ENCODE data around the gene NUP42.

The NUP42 gene

DNA sequence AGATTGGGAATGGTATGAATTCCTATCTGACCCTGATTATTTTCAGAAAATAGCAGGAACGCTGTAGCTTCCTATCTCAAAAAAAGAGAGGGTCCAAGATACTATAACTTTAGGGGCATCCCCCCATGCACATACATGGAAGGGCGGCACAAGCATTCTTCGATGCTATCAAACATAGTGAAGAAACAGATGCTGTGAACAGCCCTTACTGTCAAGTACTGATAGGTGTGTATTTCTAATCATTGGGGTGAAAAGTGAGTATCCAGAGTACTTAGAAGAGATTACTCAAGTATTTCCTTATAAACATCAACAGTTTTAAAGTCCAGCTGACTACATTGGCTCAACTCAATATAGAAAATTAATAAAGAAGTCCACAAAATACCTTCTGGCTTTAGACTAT, 17.0 kb upstream of the NUP42 start:
- TF ChIP-seq, protein P1, sequence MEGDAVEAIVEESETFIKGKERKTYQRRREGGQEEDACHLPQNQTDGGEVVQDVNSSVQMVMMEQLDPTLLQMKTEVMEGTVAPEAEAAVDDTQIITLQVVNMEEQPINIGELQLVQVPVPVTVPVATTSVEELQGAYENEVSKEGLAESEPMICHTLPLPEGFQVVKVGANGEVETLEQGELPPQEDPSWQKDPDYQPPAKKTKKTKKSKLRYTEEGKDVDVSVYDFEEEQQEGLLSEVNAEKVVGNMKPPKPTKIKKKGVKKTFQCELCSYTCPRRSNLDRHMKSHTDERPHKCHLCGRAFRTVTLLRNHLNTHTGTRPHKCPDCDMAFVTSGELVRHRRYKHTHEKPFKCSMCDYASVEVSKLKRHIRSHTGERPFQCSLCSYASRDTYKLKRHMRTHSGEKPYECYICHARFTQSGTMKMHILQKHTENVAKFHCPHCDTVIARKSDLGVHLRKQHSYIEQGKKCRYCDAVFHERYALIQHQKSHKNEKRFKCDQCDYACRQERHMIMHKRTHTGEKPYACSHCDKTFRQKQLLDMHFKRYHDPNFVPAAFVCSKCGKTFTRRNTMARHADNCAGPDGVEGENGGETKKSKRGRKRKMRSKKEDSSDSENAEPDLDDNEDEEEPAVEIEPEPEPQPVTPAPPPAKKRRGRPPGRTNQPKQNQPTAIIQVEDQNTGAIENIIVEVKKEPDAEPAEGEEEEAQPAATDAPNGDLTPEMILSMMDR (IDR thresholded peaks at IDR 0.05): no peak

- TF ChIP-seq, protein P1 (IDR thresholded peaks at IDR 0.05): no peak
Observed at GRCh38 chr7:23165316-23165715, 16.5 kb upstream of the NUP42 start.

DNA sequence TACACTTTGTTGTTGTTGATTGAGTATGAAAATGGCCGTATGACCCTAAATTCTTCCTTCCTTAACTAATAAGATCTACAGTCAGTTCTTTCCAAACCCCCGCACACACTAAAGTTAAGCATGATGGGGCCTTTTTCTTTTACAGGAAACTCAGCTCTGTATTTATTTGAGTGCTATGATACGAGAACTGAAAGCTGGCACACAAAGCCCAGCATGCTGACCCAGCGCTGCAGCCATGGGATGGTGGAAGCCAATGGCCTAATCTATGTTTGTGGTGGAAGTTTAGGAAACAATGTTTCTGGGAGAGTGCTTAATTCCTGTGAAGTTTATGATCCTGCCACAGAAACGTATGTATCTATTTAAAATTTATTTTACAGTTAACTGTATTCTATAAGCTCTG, 14.2 kb upstream of the NUP42 start:
- TF ChIP-seq, protein P1 (IDR thresholded peaks at IDR 0.05): no peak

DNA sequence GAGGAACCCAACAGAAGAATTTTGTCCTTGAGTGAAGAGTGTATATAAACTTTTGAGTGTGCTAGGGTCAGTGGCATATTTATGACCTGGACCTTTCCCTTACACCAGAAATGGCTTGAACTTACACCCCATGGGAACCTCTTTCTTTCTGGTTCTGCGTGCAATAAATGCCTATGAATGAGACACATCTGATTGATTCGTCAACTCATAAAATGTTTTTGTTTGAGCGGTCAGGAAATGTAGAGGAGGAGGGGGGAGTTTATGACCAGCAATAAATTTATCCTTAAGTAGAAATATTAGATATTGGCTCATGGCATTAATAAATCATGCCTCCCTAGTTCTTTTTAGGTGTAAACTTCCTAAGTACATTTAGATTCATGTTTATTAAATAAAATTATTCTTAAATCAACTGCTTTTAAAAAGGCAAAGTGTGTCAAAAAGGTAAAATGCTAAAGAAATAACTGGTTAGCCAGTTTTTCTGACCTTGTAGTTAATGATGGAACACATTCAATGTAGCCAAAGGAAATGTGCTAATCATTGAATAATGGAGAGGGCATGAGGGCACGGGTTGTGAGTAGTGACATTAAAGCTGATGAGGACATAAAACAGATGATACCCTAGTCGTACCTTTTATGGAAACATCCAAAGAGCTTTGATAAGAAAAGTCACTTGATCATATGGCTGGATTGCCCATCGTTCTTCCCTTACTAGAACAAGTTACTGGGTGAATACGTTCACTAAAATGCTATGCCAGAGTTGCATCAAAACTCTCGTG, 13.6 kb upstream of the NUP42 start:
- TF ChIP-seq, protein P1 (IDR thresholded peaks at IDR 0.05): no peak

DNA sequence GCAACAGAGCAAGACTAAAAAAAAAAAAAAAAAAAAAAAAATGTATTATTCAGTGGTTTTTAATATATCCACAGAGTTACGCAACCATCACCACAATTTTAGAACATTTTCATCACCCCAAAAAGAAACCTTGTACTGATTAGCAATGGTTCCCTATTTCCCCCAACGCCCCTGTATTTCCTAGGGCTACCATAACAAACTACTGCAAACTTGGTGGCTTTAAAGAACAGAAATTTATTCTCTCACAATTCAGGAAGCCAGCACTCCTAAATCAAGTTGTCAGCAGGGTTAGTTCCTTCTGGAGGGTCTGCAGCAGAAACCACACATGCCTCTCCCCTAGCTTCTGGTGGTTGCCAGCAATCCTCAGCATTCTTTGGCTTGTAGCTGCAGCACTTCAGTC, 5.9 kb upstream of the NUP42 start:
- TF ChIP-seq, protein P1 (IDR thresholded peaks at IDR 0.05): no peak

- TF ChIP-seq, protein P1 (IDR thresholded peaks at IDR 0.05): no peak
Observed at GRCh38 chr7:23183279-23184012, 1.6 kb downstream of the NUP42 start.

GRCh38 chr7:23184291-23184690, 2.4 kb downstream of the NUP42 start:
- TF ChIP-seq, protein P1 (IDR thresholded peaks at IDR 0.05): no peak

Measured in LNCAP (cell line).